ENCODE data around the gene UBA1.

GRCh38 chrX:47198687-47199080 lies 5.1 kb downstream of the UBA1 start:
- TF ChIP-seq POLR2A (IDR thresholded peaks at IDR 0.05) (no peak), CTCF (IDR thresholded peaks at IDR 0.05) (no peak)
